Fibroblast of the conjunctiva (primary cell): ENCODE measurements around the gene ATP2C2.
"Not testable (repeated sequence)": the region's sequence is repeated elsewhere in the genome, so short reads cannot be mapped to it uniquely, and the experiment has no call there.

Source experiments
- DNase-seq: peaks from one replicate; pipeline ENCODE4 v3.0.0-alpha.2; 2010; ENCODE audit warnings: low read depth

ATP2C2 gene

GRCh38 chr16:84368308-84368996 is at the start of gene ATP2C2:
ATP2C2 (plus strand) TSS chr16:84368538; CDS start chr16:84368616, 78 bp downstream.
- DNase-seq = no peak

- no peak for DNase-seq
These were observed 49.1 kb upstream of the ATP2C2 start for GRCh38 chr16:84319146-84319760.

- no peak for DNase-seq
These were observed 47.8 kb upstream of the ATP2C2 start for GRCh38 chr16:84320511-84320910.

GRCh38 chr16:84321932-84322331 is 46.4 kb upstream of the ATP2C2 start:
- DNase-seq = no peak

- no peak for DNase-seq
These were observed 45.6 kb upstream of the ATP2C2 start for GRCh38 chr16:84322749-84323148.

GRCh38 chr16:84323606-84324005 is 44.7 kb upstream of the ATP2C2 start:
- no peak for DNase-seq

GRCh38 chr16:84324434-84325262 is 43.7 kb upstream of the ATP2C2 start:
- DNase-seq = no peak

GRCh38 chr16:84326545-84326944 is 41.8 kb upstream of the ATP2C2 start:
- DNase-seq = no peak

GRCh38 chr16:84327926-84328505 is 40.3 kb upstream of the ATP2C2 start:
- DNase-seq = no peak

- DNase-seq = no peak
These were observed 39.3 kb upstream of the ATP2C2 start for GRCh38 chr16:84329016-84329415.

- DNase-seq = no peak
These were observed 38.3 kb upstream of the ATP2C2 start for GRCh38 chr16:84329843-84330684.

GRCh38 chr16:84330685-84331050 is 37.7 kb upstream of the ATP2C2 start:
- DNase-seq = no peak

- no peak for DNase-seq
These were observed 36.1 kb upstream of the ATP2C2 start for GRCh38 chr16:84331998-84332780.

- DNase-seq = no peak
These were observed 35.2 kb upstream of the ATP2C2 start for GRCh38 chr16:84332975-84333684.

GRCh38 chr16:84334058-84334457 is 34.3 kb upstream of the ATP2C2 start:
- no peak for DNase-seq

GRCh38 chr16:84334482-84334881 is 33.9 kb upstream of the ATP2C2 start:
- DNase-seq = no peak

- DNase-seq = not testable (repeated sequence)
These were observed 31.1 kb upstream of the ATP2C2 start for GRCh38 chr16:84337236-84337635.

- no peak for DNase-seq
These were observed 29.0 kb upstream of the ATP2C2 start for GRCh38 chr16:84339311-84339710.

- no peak for DNase-seq
These were observed 28.6 kb upstream of the ATP2C2 start for GRCh38 chr16:84339766-84340165.

- no peak for DNase-seq
These were observed 27.9 kb upstream of the ATP2C2 start for GRCh38 chr16:84340325-84341040.
